Naive B cell (primary cell): ENCODE measurements around the gene CPNE5. TPM values are rescaled to one million over a fixed set of nuclear protein-coding genes. Genes with fewer than 3 reads are reported as not detected.

ENCODE experiments used
- ATAC-seq, 2 donors: fragments of 150-1000 bp; cut with Tn5 transposase; 2 replicates each; pipeline ENCODE4 v1.10.0; 2021; ENCODE audit warnings: low read depth in 2 of 2, mild to moderate bottlenecking in 2 of 2, moderate library complexity in 2 of 2
- DNase-seq: peaks from one replicate; pipeline ENCODE4 v3.0.0; 2022
- H3K27ac Mint-ChIP-seq, 6 donors: one replicate each; pipeline ENCODE4 v1.8.0; 2020 to 2022; ENCODE audit warnings: mild to moderate bottlenecking in 6 of 6, mixed read lengths in 6 of 6, moderate library complexity in 5 of 6, inconsistent platforms in 2 of 6
- H3K27me3 Mint-ChIP-seq, 3 donors: one replicate each; pipeline ENCODE4 v1.8.0; 2021 to 2022; ENCODE audit warnings: mixed read lengths in 3 of 3, mild to moderate bottlenecking in 1 of 3
- H3K36me3 Mint-ChIP-seq, 2 donors: one replicate each; pipeline ENCODE4 v1.8.0; 2020 to 2022; ENCODE audit warnings: mixed read lengths in 2 of 2, inconsistent platforms in 1 of 2, mild to moderate bottlenecking in 1 of 2
- H3K4me1 Mint-ChIP-seq, 3 donors: one replicate each; pipeline ENCODE4 v1.8.0; 2020 to 2022; ENCODE audit warnings: mixed read lengths in 3 of 3, inconsistent platforms in 1 of 3, mild to moderate bottlenecking in 1 of 3, moderate library complexity in 1 of 3
- H3K4me3 Mint-ChIP-seq, 8 donors: one replicate each; pipeline ENCODE4 v1.8.0; 2020 to 2022; ENCODE audit warnings: mild to moderate bottlenecking in 8 of 8, mixed read lengths in 8 of 8, moderate library complexity in 8 of 8, inconsistent platforms in 2 of 8
- H3K9me3 Mint-ChIP-seq, 7 donors: one replicate each; pipeline ENCODE4 v1.8.0; 2020 to 2022; ENCODE audit warnings: mixed read lengths in 7 of 7, mild to moderate bottlenecking in 5 of 7, inconsistent platforms in 2 of 7, moderate library complexity in 1 of 7
- polyA plus RNA-seq, 6 donors: library from polyadenylated mRNA; unstranded; fragments of 300-500 nt; fragmentation: Illumina TruSeq; gene quantifications; one replicate each; pipeline ENCODE4 v1.2.3, GENCODE V29; 2021; ENCODE audit warnings: low read depth in 6 of 6

Gene CPNE5
- polyA plus RNA-seq, 6 donors from 2014 or later = 56.9 to 105 (median 92.2) TPM

DNA sequence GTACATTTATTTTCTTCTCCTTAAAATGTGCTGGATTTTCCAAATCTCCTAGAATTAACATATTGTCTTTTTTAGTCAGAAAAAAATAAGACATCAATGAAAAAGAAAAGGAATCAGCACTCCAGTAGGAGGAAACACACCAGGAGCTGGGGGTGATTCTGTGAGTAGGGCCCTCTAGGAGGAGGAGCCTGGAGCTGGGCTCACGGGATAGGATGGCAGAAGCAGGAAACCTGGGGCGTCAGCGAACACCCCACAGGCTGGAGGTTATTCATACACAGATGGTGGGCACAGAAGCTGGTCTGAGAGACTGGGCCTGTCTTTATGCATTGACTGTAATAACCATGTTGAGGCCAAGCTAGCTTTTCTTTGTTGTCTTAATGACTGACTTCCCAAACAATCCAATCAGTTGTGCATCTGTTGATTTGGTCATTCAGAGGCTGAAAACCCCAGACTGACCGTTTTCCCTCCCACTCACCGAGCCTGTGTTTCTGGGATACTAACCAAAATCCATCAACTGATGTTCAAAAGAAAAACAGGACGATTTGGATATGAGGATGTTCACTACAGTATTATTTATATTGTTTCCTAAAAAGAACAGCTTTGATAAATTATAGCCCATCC lies 53.1 kb downstream of the CPNE5 start:
- Mint-ChIP-seq H3K36me3 (peaks cover 0 to 6% of the 10 kb centered on the region in 2 donors), H3K4me3 (peak overlapping the region in 1 of 8 donors; percentile 42), H3K27ac (no peak overlapping the region), H3K9me3 (peaks cover 0 to 3% (median 0%) of the 10 kb centered on the region in 7 donors), H3K27me3 (peaks cover 17 to 25% (median 20%) of the 10 kb centered on the region in 3 donors), H3K4me1 (peaks cover 10 to 15% (median 11%) of the 10 kb centered on the region in 3 donors)
- ATAC-seq = no peak
- DNase-seq = no peak

DNA sequence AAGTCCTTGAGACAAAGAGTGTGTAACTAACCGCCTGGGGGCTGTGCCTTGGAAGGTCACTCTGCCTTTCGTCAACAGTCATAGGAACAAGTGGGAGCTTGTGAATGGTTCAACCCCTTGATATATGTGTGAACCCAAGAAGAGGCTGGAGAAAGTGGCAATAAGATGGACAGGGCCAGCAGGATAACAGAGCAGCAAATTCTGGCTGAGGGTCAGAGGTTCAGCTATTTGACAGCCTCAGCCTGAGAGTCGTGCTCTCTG lies 54.9 kb downstream of the CPNE5 start:
- H3K4me3 Mint-ChIP-seq = no peak overlapping the region
- DNase-seq (no peak), ATAC-seq (no peak)
- peaks cover 0 to 3% (median 0%) of the 10 kb centered on the region in 7 donors for H3K9me3 Mint-ChIP-seq
- H3K27me3 Mint-ChIP-seq = peaks cover 14 to 19% (median 19%) of the 10 kb centered on the region in 3 donors
- H3K4me1 Mint-ChIP-seq = peaks cover 19 to 30% (median 24%) of the 10 kb centered on the region in 3 donors
- H3K27ac Mint-ChIP-seq = peak overlapping the region in 2 of 6 donors; percentile 15 to 22
- peaks cover 0 to 6% of the 10 kb centered on the region in 2 donors for H3K36me3 Mint-ChIP-seq

DNA sequence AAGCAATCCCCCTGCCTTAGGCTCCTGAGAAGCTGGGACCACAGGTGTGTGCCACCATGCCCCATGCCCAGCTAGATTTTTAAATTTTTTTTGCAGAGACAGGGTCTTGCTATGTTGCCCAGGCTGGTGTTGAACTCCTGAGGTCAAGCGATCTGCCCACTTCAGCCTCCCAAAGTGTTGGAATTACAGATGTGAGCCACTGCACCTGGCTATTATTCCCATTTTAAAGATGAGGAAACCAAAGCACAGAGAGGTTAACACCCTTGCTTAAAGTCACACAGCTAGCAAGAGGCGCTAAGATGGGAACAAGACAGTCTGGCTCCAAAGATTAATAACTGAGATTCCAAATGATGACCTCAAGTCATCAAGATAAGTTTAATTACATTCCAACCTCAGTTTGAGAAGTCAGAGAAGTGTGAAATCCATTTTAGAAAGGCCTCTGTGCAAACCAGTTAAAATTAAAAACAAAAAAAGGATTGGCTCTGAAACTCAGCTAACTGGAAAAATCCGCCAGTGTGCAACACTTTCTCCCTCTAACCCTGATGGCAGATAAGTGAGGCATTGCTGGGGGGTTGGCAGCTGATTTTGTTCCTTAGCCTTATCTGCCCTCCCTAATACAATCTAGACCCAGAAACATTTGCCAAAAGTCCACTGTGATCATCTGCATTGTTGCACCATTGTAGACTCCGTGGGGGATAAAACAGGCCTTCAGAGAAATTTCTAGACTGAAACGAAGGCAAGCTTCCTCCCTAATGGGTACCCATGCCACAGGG lies 55.5 kb downstream of the CPNE5 start:
- ATAC-seq (no peak), DNase-seq (no peak)
- H3K36me3 Mint-ChIP-seq = peaks cover 0 to 6% of the 10 kb centered on the region in 2 donors
- peaks cover 0 to 3% (median 0%) of the 10 kb centered on the region in 7 donors for H3K9me3 Mint-ChIP-seq
- peak overlapping the region in 1 of 6 donors; percentile 22 for H3K27ac Mint-ChIP-seq
- no peak overlapping the region for H3K4me3 Mint-ChIP-seq
- peaks cover 8 to 17% (median 14%) of the 10 kb centered on the region in 3 donors for H3K27me3 Mint-ChIP-seq
- peaks cover 19 to 30% (median 24%) of the 10 kb centered on the region in 3 donors for H3K4me1 Mint-ChIP-seq

DNA sequence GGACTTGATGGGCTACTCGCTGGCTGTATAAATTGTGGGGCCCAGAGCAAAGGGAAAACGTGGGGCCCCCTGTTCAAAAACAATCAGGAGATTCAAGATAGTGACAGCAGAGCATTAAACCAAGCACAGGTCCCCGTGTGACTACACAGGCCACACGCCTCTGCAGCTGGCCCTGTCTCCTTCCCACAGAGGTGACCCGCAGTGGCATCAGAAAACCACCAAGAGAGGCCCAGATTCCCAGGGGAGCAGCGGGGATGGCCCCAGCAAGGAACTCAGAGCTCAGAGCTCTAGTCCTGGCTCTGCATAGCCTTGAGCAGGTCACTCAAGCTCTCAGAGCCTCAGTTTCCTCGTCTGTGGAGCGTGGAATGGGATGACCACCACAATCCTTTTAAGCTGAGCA lies 57.6 kb downstream of the CPNE5 start:
- no peak for DNase-seq
- ATAC-seq = no peak
- H3K27me3 Mint-ChIP-seq = peaks cover 10 to 17% (median 14%) of the 10 kb centered on the region in 3 donors
- peak overlapping the region in 2 of 8 donors; percentile 8 to 28 for H3K4me3 Mint-ChIP-seq
- H3K27ac Mint-ChIP-seq = peak overlapping the region in 1 of 6 donors; percentile 26
- H3K9me3 Mint-ChIP-seq = no peaks in the 10 kb centered on the region
- no peaks in the 10 kb centered on the region for H3K36me3 Mint-ChIP-seq
- peaks cover 19 to 30% (median 24%) of the 10 kb centered on the region in 3 donors for H3K4me1 Mint-ChIP-seq

DNA sequence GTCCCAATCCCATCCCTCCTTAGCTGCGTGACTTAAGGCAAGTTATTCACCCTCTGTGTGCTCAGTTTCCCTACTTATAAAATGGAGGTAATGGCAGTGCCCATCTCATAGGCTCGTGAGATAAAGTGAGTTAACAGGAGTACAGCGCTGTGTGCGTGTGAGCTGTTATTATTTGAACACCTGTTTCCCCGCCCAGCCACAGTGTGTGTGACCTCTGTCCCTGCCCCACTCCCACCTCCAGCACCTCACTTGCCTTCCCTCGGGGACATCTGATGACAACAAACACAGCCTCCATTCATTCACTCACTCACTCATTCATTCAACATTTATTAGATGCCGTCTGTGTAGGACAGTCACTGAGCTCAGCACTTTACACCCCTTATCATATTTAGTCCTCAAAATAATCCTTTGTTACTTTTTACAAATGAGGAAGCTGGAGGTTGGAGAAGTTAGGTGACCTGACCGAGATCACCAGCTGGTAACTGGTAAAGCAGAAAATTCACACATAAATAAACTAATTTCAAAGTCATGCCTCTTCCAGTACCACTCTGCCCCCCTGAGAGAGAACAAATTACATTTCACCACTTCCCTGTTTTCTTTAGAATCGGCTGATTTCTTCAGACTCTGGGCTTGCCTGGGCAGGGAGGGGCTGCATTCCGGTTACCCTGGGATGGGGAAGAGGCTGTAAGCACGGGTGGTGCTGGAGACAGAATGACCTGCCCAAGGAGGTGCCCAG lies 58.6 kb downstream of the CPNE5 start:
- Mint-ChIP-seq H3K4me1 (peaks cover 19 to 30% (median 24%) of the 10 kb centered on the region in 3 donors), H3K4me3 (peak overlapping the region in 7 of 8 donors; percentile 3 to 82 (median 52)), H3K27ac (peak overlapping the region; percentile 10 to 77 (median 64)), H3K9me3 (peaks cover 0 to under 1% (median 0%) of the 10 kb centered on the region in 7 donors), H3K27me3 (peaks cover 10 to 20% (median 14%) of the 10 kb centered on the region in 3 donors), H3K36me3 (no peaks in the 10 kb centered on the region)
- peak; percentile 50 for DNase-seq
- peak; percentile 68 for ATAC-seq

DNA sequence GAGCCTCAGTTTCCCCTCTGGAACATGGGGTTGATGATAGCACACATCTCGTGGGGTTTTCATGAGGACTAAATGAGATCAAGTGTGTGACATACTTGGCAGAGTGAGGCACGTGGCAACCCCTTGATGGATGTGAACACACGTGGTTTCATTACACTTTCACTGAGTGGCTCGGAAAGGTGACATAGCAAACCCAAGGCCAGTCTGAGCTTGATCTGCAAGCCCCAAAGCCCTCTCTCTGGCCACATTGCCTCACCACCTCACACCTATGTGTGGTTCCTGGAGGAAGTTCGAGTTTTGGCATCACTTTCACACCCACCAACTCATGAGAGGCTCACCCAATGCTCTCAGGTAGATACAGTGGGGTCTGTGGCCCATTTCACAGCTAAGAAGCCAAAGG lies 60.0 kb downstream of the CPNE5 start:
- ATAC-seq (no peak), DNase-seq (no peak)
- Mint-ChIP-seq H3K36me3 (no peaks in the 10 kb centered on the region), H3K9me3 (peaks cover 0 to 3% (median 0%) of the 10 kb centered on the region in 7 donors), H3K27me3 (peaks cover 10 to 20% (median 20%) of the 10 kb centered on the region in 3 donors), H3K4me1 (peaks cover 19 to 30% (median 24%) of the 10 kb centered on the region in 3 donors), H3K4me3 (no peak overlapping the region), H3K27ac (peak overlapping the region in 2 of 6 donors; percentile 56 to 63)

DNA sequence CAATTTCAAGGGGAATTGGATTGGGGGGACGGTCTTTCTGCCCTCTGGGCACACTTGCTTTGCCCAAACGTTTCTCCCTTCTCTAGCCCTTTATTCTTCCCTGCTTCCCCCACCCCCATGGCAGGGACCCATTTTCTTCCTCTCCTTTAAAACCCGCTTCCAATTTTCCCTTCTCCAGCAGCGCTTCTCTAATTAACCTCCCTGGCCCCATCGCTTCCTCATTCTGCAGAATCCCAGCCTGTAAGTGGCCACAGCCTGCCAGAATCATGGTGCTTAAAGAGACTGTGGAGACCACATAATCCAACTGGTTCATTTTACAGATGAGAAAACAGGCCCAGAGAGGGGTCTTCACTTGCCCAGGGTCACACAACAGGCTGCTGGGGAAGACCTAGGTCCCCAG lies 61.4 kb downstream of the CPNE5 start:
- no peaks in the 10 kb centered on the region for H3K36me3 Mint-ChIP-seq
- peaks cover 18 to 29% (median 24%) of the 10 kb centered on the region in 3 donors for H3K4me1 Mint-ChIP-seq
- peak overlapping the region in 1 of 6 donors; percentile 72 for H3K27ac Mint-ChIP-seq
- H3K27me3 Mint-ChIP-seq = peaks cover 7 to 20% (median 20%) of the 10 kb centered on the region in 3 donors
- peak overlapping the region in 1 of 8 donors; percentile 66 for H3K4me3 Mint-ChIP-seq
- peaks cover 0 to 3% (median 0%) of the 10 kb centered on the region in 7 donors for H3K9me3 Mint-ChIP-seq
- DNase-seq (no peak), ATAC-seq (no peak)

DNA sequence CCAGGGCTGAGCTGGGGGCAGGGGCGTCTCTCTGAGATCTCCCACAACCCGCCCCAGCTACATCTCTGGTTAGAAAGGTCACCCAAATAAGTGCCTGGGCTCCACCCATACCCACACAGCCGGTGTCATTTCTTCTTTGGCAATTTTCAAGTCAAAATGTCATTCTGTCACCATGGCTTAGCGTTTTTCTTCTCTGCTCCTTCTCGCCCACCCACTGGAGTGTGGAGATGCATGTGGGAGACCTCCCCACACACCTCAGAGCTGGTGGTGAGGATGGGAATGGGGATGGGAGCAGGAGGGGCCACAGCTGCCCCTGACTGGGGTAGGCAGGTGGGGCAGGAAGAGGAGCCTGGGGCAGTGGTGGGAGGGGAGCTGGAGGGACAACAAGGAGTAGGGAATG lies 63.1 kb downstream of the CPNE5 start:
- Mint-ChIP-seq H3K4me3 (no peak overlapping the region), H3K27me3 (peaks cover 5 to 20% (median 20%) of the 10 kb centered on the region in 3 donors), H3K36me3 (no peaks in the 10 kb centered on the region), H3K4me1 (peaks cover 8 to 15% (median 14%) of the 10 kb centered on the region in 3 donors), H3K27ac (no peak overlapping the region), H3K9me3 (peaks cover 0 to 3% (median 0%) of the 10 kb centered on the region in 7 donors)
- ATAC-seq = no peak
- no peak for DNase-seq

DNA sequence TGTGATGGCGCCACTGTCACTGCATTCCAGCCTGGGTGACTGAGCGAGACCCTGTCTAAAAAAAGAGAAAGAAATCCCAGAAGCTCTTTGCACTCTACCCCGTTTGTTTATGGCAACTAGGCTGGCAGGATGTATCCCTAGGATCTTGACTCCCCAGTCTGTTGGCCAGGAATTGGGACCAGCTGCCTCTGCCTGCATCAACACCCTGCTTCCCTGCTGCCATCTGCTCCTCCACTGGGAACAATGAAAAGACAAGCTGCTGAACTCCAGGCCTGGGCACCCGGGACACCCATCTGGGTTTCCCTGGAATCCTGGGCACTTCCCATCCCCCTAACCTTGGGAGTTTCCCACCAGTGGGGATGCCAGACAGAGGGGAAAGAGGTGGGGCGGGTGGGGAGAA lies 64.9 kb downstream of the CPNE5 start:
- DNase-seq (no peak), ATAC-seq (no peak)
- Mint-ChIP-seq H3K4me1 (peaks cover 11 to 17% (median 15%) of the 10 kb centered on the region in 3 donors), H3K9me3 (peaks cover 0 to 3% (median 0%) of the 10 kb centered on the region in 7 donors), H3K27me3 (peaks cover 0 to 20% (median 20%) of the 10 kb centered on the region in 3 donors), H3K27ac (no peak overlapping the region), H3K36me3 (no peaks in the 10 kb centered on the region), H3K4me3 (no peak overlapping the region)

DNA sequence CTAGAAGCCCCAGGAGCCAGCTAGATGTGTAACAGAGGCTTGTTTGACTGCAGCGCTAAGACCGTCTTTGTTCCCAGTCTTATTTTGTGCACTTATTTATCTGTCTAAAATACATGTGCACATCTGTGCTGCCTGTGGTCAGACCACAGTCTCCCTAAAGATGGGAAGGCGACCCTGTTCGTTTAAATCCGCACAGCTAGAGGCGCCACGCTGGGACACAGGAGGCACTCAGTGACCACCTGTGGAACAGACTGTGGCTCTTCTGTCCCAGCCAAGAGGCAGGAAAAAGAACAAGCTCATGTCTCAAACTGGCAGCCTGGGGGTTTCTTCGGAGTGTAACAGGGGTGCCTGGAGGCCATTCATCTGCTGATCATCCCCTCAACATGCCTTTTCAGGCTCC lies 66.8 kb downstream of the CPNE5 start:
- Mint-ChIP-seq H3K27me3 (peaks cover 0 to 13% (median 12%) of the 10 kb centered on the region in 3 donors), H3K27ac (peak overlapping the region in 2 of 6 donors; percentile 14 to 93), H3K9me3 (peaks cover 0 to 3% (median 0%) of the 10 kb centered on the region in 7 donors), H3K36me3 (no peaks in the 10 kb centered on the region), H3K4me1 (peaks cover 22 to 28% (median 23%) of the 10 kb centered on the region in 3 donors), H3K4me3 (peak overlapping the region in 1 of 8 donors; percentile 34)
- no peak for DNase-seq
- no peak for ATAC-seq

DNA sequence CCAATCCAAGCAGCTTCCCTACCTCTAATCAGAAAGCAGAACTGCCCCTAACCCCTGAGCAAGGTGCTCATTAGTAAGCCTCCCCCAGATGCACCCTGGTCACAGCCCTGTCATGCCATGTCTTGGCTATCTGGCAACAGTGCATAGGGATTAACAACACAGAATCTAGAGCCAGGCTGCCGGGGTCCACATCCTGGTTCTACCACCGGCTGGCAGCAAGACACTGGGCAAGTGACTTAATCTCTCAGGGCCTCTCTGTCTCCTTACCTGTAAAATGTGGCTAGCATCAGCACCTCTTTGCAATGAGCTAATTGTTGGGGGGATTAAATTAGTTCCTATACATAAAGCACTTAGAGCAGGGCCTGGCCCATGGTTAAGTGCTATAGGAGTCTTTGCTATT lies 68.1 kb downstream of the CPNE5 start:
- peaks cover 0 to 3% (median 0%) of the 10 kb centered on the region in 7 donors for H3K9me3 Mint-ChIP-seq
- peak overlapping the region in 1 of 8 donors; percentile 65 for H3K4me3 Mint-ChIP-seq
- peaks cover 0 to 6% (median 0%) of the 10 kb centered on the region in 3 donors for H3K27me3 Mint-ChIP-seq
- peak overlapping the region in 3 of 6 donors; percentile 16 to 26 (median 20) for H3K27ac Mint-ChIP-seq
- ATAC-seq (no peak), DNase-seq (no peak)
- H3K36me3 Mint-ChIP-seq = no peaks in the 10 kb centered on the region
- H3K4me1 Mint-ChIP-seq = peaks cover 29 to 35% (median 31%) of the 10 kb centered on the region in 3 donors

DNA sequence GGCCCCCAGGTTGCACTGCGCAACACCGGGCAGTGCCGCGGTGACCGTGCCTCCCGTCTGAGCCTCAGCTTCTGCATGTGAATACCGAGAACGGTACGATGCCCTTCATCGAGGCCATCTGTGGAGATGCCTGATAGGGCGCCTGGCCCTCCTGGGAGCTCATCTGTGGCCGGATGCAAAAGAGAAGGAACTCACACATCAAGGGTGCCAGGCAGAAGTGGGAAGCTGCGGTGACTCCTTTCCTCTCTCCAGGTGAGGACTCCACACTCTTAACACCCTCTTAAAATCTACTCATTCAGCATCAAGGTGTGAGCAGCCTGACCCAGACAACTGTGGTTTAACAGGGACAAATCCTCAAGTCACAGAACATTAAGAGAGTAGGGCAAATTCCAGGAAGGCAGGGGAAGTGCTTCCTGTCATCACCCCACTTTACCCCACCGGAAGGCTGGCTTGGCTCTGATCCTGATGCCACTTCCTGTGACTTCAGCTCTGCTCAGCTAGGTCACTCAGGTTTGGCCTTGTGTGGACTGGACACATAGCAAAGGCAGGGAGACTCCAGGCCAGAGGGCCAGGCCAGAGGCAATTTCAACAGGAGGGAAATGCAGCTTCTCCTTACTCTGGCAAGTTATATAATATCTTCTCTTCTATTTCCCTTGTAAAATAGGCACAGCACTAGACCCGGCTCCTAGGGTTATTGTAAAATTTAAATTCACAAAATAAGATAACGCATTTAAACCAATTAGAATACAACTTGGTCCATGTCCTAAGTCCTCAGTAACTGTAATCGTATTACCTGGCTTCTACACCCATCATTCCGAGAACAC lies 69.4 kb downstream of the CPNE5 start:
- ATAC-seq (peak; percentile 13 to 21), DNase-seq (no peak)
- H3K4me1 Mint-ChIP-seq = peaks cover 40 to 44% (median 42%) of the 10 kb centered on the region in 3 donors
- H3K4me3 Mint-ChIP-seq = peak overlapping the region in 6 of 8 donors; percentile 9 to 79 (median 62)
- H3K27ac Mint-ChIP-seq = peak overlapping the region in 5 of 6 donors; percentile 26 to 93 (median 72)
- no peaks in the 10 kb centered on the region for H3K9me3 Mint-ChIP-seq
- peaks cover 0 to 5% (median 0%) of the 10 kb centered on the region in 3 donors for H3K27me3 Mint-ChIP-seq
- H3K36me3 Mint-ChIP-seq = no peaks in the 10 kb centered on the region
